Measurements from ENCODE around the gene GFOD1. TPM values are rescaled to one million over a fixed set of nuclear protein-coding genes. Genes with fewer than 3 reads are reported as not detected.
A peak's percentile ranks its signal among the peaks of the same experiment; 100 is the strongest.

The GFOD1 gene
- total and polyA plus RNA-seq, 7 donors, result 5.9 to 34.2 (median 16.7) TPM

DNA sequence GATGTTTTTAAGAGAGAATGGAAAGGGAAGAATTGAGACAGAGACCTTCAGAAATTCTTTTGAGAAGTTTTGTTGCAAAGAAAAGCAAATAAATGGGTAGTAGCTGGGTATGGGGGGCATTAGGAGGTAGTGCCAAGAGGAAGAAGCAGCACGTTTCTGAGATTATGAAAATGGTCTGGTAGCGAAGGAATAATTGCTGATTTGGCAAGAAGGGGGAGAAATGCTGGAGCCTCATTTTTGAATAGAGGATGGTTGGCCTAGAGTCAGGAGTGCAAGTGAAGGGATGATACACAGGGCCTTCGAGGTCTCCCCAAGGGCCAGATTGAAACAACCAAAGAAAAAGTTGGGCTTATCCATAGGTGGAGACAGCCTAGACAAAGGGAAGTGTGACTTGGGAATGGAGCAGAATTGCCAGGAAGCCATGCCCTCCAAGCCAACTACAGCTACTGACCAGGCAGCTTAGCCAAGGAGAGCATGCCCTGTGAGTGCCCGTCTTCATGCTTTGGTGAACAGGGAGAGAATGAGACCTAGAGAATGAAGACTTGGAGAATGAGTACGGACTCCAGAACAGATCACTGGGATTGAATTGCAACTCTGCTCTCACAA, 144.9 kb downstream of the GFOD1 start:
- no peaks in the 10 kb centered on the region for H3K4me1 ChIP-seq
- H3K27me3 ChIP-seq (ENCODE audit: insufficient read depth in 3 of 3, low read length in 2 of 3), result no peaks in the 10 kb centered on the region
- no peaks in the 10 kb centered on the region for H3K9me3 ChIP-seq
- no peak for TF ChIP-seq CTCF (IDR thresholded peaks at IDR 0.05)
- no peak for DNase-seq
- intact Hi-C loops (cut with DNase I), result no loop called here
- no peak for ATAC-seq
- H3K27ac ChIP-seq, result no peak overlapping the region
- no peak overlapping the region for H3K4me3 ChIP-seq
- 83 to 91% (median 88%) methylated on average over 5 of the region's 5 CpGs for WGBS, 3 donors
- H3K36me3 ChIP-seq (ENCODE audit: insufficient read depth in 1 of 2, low read depth in 1 of 2), result no peaks in the 10 kb centered on the region

- no peak overlapping the region for H3K4me3 ChIP-seq
- H3K4me1 ChIP-seq, result no peaks in the 10 kb centered on the region
- DNase-seq, result no peak
- intact Hi-C loops (cut with DNase I), result loop anchor here (5.0 to 10.0 kb wide), 5 partner anchors 145 to 425 kb away; partner anchors contain the start of gene GFOD1 (in 1 of the 2)
- H3K36me3 ChIP-seq (ENCODE audit: insufficient read depth in 1 of 2, low read depth in 1 of 2), result no peaks in the 10 kb centered on the region
- no peaks in the 10 kb centered on the region for H3K27me3 ChIP-seq (ENCODE audit: insufficient read depth in 3 of 3, low read length in 2 of 3)
- no peak overlapping the region for H3K27ac ChIP-seq
- no peak for ATAC-seq
- TF ChIP-seq CTCF (IDR thresholded peaks at IDR 0.05), result no peak
- H3K9me3 ChIP-seq, result no peaks in the 10 kb centered on the region
- WGBS, 3 donors, result 76 to 80% (median 77%) methylated on average over 8 of the region's 8 CpGs
Observed at GRCh38 chr6:13339863-13340630, 147.4 kb downstream of the GFOD1 start.

DNA sequence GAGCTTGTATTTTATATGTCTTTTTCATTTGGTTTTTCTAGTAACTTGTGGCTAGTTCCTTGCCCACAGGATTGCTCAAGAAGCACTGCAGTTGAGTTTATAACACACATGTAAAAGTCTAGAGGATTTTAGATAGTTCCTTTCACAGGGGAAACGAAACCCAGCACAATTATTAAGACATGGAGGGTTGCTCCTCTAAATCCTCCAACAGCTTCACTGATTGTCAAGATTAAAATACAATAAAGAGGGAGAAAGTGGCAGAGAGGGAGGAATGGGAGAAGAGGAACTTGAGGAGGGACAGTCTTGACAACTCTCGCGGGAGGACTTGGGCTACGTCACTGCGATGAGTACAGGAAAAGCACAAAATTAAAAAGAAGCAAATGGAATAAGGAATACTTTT, 149.4 kb downstream of the GFOD1 start:
- no peak for TF ChIP-seq CTCF (IDR thresholded peaks at IDR 0.05)
- ATAC-seq, result no peak
- no peaks in the 10 kb centered on the region for H3K27me3 ChIP-seq (ENCODE audit: insufficient read depth in 3 of 3, low read length in 2 of 3)
- intact Hi-C loops (cut with DNase I), result loop anchor here (5.0 to 10.0 kb wide), 5 partner anchors 143 to 423 kb away; partner anchors contain the start of gene GFOD1 (in 1 of the 2)
- H3K36me3 ChIP-seq (ENCODE audit: insufficient read depth in 1 of 2, low read depth in 1 of 2), result no peaks in the 10 kb centered on the region
- no peak overlapping the region for H3K4me3 ChIP-seq
- H3K4me1 ChIP-seq, result no peaks in the 10 kb centered on the region
- no peak overlapping the region for H3K27ac ChIP-seq
- no peaks in the 10 kb centered on the region for H3K9me3 ChIP-seq
- 84 to 95% (median 93%) methylated on average over 5 of the region's 5 CpGs for WGBS, 3 donors
- DNase-seq, result no peak

GRCh38 chr6:13336553-13336952, 150.8 kb downstream of the GFOD1 start:
- Histone ChIP-seq H3K27ac (no peak overlapping the region), H3K27me3 (ENCODE audit: insufficient read depth in 3 of 3, low read length in 2 of 3) (no peaks in the 10 kb centered on the region), H3K9me3 (no peaks in the 10 kb centered on the region), H3K4me1 (no peaks in the 10 kb centered on the region), H3K4me3 (no peak overlapping the region), H3K36me3 (ENCODE audit: insufficient read depth in 1 of 2, low read depth in 1 of 2) (no peaks in the 10 kb centered on the region)
- peak; percentile 83 for TF ChIP-seq CTCF (IDR thresholded peaks at IDR 0.05)
- 17 to 25% (median 23%) methylated on average over 11 of the region's 11 CpGs for WGBS, 3 donors
- intact Hi-C loops (cut with DNase I), result loop anchor here (2.0 to 10.0 kb wide), 6 partner anchors 142 to 422 kb away; partner anchors contain the start of gene GFOD1 (in 1 of the 2)
- ATAC-seq, result peak; percentile 84 to 91 (median 88)
- DNase-seq, result peak; percentile 78 to 86

Data from psoas muscle (tissue), 8 donors.